Gastrocnemius medialis (tissue), 4 donors: Measurements from ENCODE around the gene GPR34. TPM values are rescaled to one million over a fixed set of nuclear protein-coding genes. Genes with fewer than 3 reads are reported as not detected.
"Not testable (repeated sequence)": the region's sequence is repeated elsewhere in the genome, so short reads cannot be mapped to it uniquely, and the experiment has no call there.

ENCODE experiments used
- ATAC-seq, 2 donors: fragments of 150-250 bp; one replicate each; pipeline ENCODE4 v1.9.1; 2016
- DNase-seq, 2 donors: peaks; one replicate each; pipeline ENCODE4 v3.0.0-alpha.2; 2019
- H3K27ac ChIP-seq, 4 donors: fragments of 200-600 bp; sonication (generic); 1 replicate in 1 of 4; 2 replicates in 3 of 4; pipeline ENCODE4 v1.5.1; 2016 to 2018; ENCODE audit warnings: mild to moderate bottlenecking in 2 of 4, moderate library complexity in 1 of 4
- H3K27me3 ChIP-seq, 3 donors: fragments of 200-600 bp; sonication (generic) in 2 of 3; 1 replicate in 1 of 3; 2 replicates in 2 of 3; pipeline versions ENCODE4 v1.5.1 to v1.6.0; 2016 to 2019; ENCODE audit warnings: mild to moderate bottlenecking in 1 of 3, moderate library complexity in 1 of 3
- H3K36me3 ChIP-seq, 2 donors: fragments of 200-600 bp; sonication (generic) in 1 of 2; one replicate each; pipeline ENCODE4 v1.5.1; 2017 to 2018
- H3K4me1 ChIP-seq, 2 donors: fragments of 200-600 bp; sonication (generic) in 1 of 2; one replicate each; pipeline ENCODE4 v1.5.1; 2016 to 2017; ENCODE audit warnings: mild to moderate bottlenecking in 2 of 2
- H3K4me3 ChIP-seq, 4 donors: fragments of 200-600 bp; sonication (generic) in 3 of 4; 1 replicate in 1 of 4; 2 replicates in 3 of 4; pipeline ENCODE4 v1.5.1; 2016 to 2019; ENCODE audit warnings: mild to moderate bottlenecking in 2 of 4
- H3K9me3 ChIP-seq, 3 donors: fragments of 200-600 bp; sonication (generic) in 2 of 3; 1 replicate in 1 of 3; 2 replicates in 2 of 3; pipeline ENCODE4 v1.5.1; 2016 to 2019
- POLR2A ChIP-seq, 2 donors: fragments of 450-650 bp; IDR thresholded peaks; one replicate each; pipeline ENCODE4 v1.6.1; 2017; ENCODE audit warnings: antibody characterized with exemption in 2 of 2, mild to moderate bottlenecking in 2 of 2, moderate library complexity in 2 of 2
- in situ Hi-C, 4 donors: fragments of 200-750 bp; cut with MboI; loops; one replicate each; pipeline versions ENCODE4 v1.15.0 to v1.8.0; 2017; ENCODE audit warnings: low sequenced_read_pairs in 4 of 4
- intact Hi-C: fragments of 100-400 bp; cut with DNase I; formaldehyde crosslinking; loops from one replicate; pipeline ENCODE4 v1.15.1; 2023; ENCODE audit warnings: low total_unique reads
- total RNA-seq, 4 donors: library from RNA; depleted of rRNA; stranded (reverse); fragments of >200 nt; gene quantifications; one replicate each; pipeline versions ENCODE4 v1.1.0 to v1.2.3, GENCODE V29; 2016
- TF ChIP-seq, protein P1 (sequence below), 5 experiments: fragments of 450-650 bp in 3 of 5; fragments of 200-600 bp in 2 of 5; sonication (generic) in 2 of 5; IDR thresholded peaks in 4 of 5; conservative IDR thresholded peaks in 1 of 5; 1 replicate in 4 of 5; 2 replicates in 1 of 5; pipeline ENCODE4 v1.5.1; 2016 to 2019; ENCODE audit warnings: antibody characterized with exemption in 5 of 5, mild to moderate bottlenecking in 3 of 5, moderate library complexity in 3 of 5

The GPR34 gene
- total RNA-seq, 4 donors from 2014 or later, result 0.95 to 4.6 (median 2.4) TPM

DNA sequence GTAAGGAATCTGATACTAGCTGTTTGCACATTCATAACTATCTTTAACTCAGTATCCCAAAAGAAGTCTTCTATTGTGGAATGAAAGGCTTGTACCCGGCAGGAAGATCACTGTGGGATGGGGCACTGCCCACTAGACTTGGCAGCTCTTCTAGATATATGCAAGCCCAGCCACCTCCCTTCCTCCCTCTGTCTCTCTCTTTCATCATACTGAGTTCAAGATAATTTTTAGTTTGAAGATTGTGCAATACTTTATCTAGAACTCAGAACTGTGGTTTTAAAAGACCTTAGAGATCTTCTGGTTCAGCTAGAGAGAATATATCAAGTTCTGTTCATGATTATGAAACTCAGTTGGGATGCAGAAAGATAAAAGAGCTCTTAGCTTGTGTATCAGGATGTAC, 22.5 kb upstream of the GPR34 start:
- no peak for DNase-seq
- Histone ChIP-seq H3K4me1 (no peaks in the 10 kb centered on the region), H3K4me3 (no peak overlapping the region), H3K27me3 (no peaks in the 10 kb centered on the region), H3K36me3 (no peaks in the 10 kb centered on the region), H3K9me3 (no peaks in the 10 kb centered on the region), H3K27ac (no peak overlapping the region)
- TF ChIP-seq, protein P1, sequence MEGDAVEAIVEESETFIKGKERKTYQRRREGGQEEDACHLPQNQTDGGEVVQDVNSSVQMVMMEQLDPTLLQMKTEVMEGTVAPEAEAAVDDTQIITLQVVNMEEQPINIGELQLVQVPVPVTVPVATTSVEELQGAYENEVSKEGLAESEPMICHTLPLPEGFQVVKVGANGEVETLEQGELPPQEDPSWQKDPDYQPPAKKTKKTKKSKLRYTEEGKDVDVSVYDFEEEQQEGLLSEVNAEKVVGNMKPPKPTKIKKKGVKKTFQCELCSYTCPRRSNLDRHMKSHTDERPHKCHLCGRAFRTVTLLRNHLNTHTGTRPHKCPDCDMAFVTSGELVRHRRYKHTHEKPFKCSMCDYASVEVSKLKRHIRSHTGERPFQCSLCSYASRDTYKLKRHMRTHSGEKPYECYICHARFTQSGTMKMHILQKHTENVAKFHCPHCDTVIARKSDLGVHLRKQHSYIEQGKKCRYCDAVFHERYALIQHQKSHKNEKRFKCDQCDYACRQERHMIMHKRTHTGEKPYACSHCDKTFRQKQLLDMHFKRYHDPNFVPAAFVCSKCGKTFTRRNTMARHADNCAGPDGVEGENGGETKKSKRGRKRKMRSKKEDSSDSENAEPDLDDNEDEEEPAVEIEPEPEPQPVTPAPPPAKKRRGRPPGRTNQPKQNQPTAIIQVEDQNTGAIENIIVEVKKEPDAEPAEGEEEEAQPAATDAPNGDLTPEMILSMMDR (IDR thresholded peaks at IDR 0.05 in 4 of 5, conservative IDR thresholded peaks at IDR 0.05 in 1 of 5), result no peak
- TF ChIP-seq POLR2A (IDR thresholded peaks at IDR 0.05), result no peak
- in situ Hi-C loops, result no loop called here
- intact Hi-C loops, result no loop called here
- ATAC-seq, result no peak

GRCh38 chrX:41667631-41668030, 21.1 kb upstream of the GPR34 start:
- Histone ChIP-seq H3K27me3 (no peaks in the 10 kb centered on the region), H3K27ac (no peak overlapping the region), H3K9me3 (no peaks in the 10 kb centered on the region), H3K36me3 (no peaks in the 10 kb centered on the region), H3K4me3 (no peak overlapping the region), H3K4me1 (no peaks in the 10 kb centered on the region)
- intact Hi-C loops (no loop called here), in situ Hi-C loops (no loop called here)
- ATAC-seq, result no peak
- no peak for DNase-seq
- TF ChIP-seq POLR2A (IDR thresholded peaks at IDR 0.05), result no peak
- TF ChIP-seq, protein P1 (IDR thresholded peaks at IDR 0.05 in 4 of 5, conservative IDR thresholded peaks at IDR 0.05 in 1 of 5), result no peak

- no peaks in the 10 kb centered on the region for H3K27me3 ChIP-seq
- intact Hi-C loops, result no loop called here
- ATAC-seq, result no peak
- no peak overlapping the region for H3K4me3 ChIP-seq
- no peak overlapping the region for H3K27ac ChIP-seq
- TF ChIP-seq, protein P1 (IDR thresholded peaks at IDR 0.05 in 4 of 5, conservative IDR thresholded peaks at IDR 0.05 in 1 of 5), result no peak
- TF ChIP-seq POLR2A (IDR thresholded peaks at IDR 0.05), result no peak
- DNase-seq, result no peak
- in situ Hi-C loops, result no loop called here
- no peaks in the 10 kb centered on the region for H3K9me3 ChIP-seq
- no peaks in the 10 kb centered on the region for H3K4me1 ChIP-seq
- no peaks in the 10 kb centered on the region for H3K36me3 ChIP-seq
Observed at GRCh38 chrX:41670112-41670511, 18.7 kb upstream of the GPR34 start.

DNA sequence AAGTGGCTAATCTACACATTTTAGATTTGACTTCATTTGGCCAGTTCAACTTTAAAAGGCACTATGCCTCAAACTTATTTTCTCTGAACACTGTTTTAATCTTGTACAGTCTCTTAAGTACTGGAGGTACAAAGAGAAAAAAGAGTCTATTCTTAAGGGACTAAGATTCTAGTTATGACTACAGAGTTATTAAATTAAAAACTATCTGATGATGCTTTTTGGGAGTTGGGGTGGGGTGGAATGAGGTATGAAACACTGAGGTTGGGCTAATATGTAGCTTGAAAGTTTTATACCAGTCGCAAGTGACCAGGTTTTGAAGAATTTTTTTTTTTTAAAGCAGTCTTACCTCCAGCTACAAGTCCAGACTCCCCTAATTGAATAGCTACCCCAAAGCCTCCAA, 17.7 kb upstream of the GPR34 start:
- in situ Hi-C loops (no loop called here), intact Hi-C loops (no loop called here)
- H3K36me3 ChIP-seq, result no peaks in the 10 kb centered on the region
- DNase-seq, result no peak
- no peak for ATAC-seq
- H3K27ac ChIP-seq, result no peak overlapping the region
- H3K4me3 ChIP-seq, result no peak overlapping the region
- no peaks in the 10 kb centered on the region for H3K9me3 ChIP-seq
- TF ChIP-seq POLR2A (IDR thresholded peaks at IDR 0.05), result no peak
- H3K27me3 ChIP-seq, result no peaks in the 10 kb centered on the region
- H3K4me1 ChIP-seq, result no peaks in the 10 kb centered on the region

DNA sequence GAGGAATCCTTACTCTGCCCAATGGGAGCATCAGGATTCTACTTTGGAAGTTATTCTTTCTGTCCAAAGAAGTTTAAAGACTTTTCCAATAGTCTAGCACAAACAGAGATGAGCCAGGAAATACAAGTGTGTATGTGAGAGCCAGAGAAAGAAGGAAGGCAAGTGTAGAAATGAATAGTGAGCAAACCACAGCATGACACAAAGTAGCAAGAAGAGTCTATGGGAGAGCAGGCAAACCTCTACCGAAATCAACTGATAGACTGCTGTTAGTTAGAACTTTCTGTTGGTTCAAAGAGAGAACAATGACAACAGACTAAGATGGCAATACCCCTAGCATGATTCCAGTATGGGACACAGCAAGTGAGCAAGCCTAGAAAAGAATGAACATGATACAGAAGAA, 16.1 kb upstream of the GPR34 start:
- H3K9me3 ChIP-seq, result no peaks in the 10 kb centered on the region
- H3K4me1 ChIP-seq, result no peaks in the 10 kb centered on the region
- H3K36me3 ChIP-seq, result no peaks in the 10 kb centered on the region
- no peaks in the 10 kb centered on the region for H3K27me3 ChIP-seq
- in situ Hi-C loops, result no loop called here
- ATAC-seq (no peak), DNase-seq (no peak)
- no peak overlapping the region for H3K4me3 ChIP-seq
- TF ChIP-seq, protein P1 (IDR thresholded peaks at IDR 0.05 in 4 of 5, conservative IDR thresholded peaks at IDR 0.05 in 1 of 5), result no peak
- TF ChIP-seq POLR2A (IDR thresholded peaks at IDR 0.05), result no peak
- no peak overlapping the region for H3K27ac ChIP-seq
- intact Hi-C loops, result no loop called here

DNA sequence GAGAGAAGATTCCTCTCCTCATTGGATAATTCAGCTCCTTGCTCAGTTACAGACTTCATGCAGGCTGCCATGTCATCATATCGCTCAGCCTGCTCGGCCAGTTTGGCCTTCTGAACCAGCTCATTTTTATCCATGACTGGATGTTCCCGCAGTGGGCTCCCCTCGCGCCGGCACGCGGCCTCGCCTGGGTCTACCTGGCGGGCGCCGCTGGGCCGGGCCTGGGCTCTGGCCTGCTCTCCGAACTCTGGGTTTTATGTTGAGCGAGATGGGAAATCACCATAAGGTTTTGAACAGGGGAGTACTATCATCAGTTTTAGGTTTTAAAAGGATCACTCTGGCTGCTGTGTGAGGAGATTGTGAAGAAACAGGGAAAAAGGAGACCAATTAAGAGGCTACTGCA, 12.4 kb upstream of the GPR34 start:
- H3K27me3 ChIP-seq, H3K36me3 ChIP-seq, in situ Hi-C loops, H3K9me3 ChIP-seq, H3K4me3 ChIP-seq, DNase-seq, H3K4me1 ChIP-seq, intact Hi-C loops, ATAC-seq, H3K27ac ChIP-seq: not testable (repeated sequence)
